ENCODE data around the gene FHIP2A.
"Not testable (repeated sequence)": the region's sequence is repeated elsewhere in the genome, so short reads cannot be mapped to it uniquely, and the experiment has no call there.

The FHIP2A gene

DNA sequence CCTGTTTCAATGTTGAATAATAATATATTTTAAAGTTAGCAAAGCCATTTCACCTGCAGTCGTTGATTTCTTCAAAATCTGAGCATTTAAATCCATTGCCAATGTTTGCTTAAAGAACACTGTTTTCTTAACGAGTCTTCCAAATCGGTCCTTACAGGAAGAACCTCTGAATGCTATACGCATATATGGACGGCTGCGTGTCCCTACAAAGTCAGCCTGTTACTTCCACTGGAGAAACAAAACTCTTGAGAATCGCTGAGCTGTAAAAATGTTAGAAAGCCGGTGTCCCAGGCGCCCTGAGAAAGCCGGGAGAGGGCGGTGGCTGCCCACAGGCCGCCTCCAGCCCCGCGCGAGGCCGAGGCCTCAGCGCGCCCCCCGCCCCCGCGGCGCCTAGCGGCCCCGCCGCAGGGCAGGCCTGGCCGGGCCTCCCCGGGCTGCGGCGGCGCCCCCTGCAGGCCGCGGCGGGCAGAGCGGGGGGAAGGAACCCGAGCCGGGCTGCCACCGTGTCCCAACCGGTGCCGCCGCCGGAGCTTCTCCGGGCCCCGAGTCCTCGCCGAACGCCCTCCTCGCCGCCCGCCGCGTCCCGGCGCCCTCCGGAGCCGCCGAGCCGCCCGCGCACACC lies at the start of gene FHIP2A:
Gene FHIP2A, plus strand, starts transcription at position 488 of the 622 bp plus-strand sequence. CDS start 299 bp downstream, outside the sequence.
- no peak for DNase-seq

- no peak for DNase-seq
Measured at GRCh38 chr10:114772496-114773196, 48.9 kb upstream of the FHIP2A start.

DNA sequence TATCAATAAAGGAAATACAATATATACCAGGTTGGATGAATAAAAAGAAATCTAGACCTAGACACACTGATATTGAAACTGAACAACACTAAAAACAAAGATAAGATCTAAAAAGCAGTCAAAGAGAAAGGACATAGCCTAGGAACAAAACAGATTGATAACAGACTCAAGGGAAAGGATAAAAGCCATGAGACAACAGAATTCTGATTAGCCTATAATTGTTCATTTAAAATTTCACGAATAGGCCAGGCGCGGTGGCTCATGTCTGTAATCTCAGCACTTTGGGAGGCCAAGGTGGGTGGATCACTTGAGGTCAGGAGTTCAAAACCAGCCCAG lies 48.4 kb upstream of the FHIP2A start:
- DNase-seq: no peak

- not testable (repeated sequence) for DNase-seq
Measured at GRCh38 chr10:114775082-114775481, 46.5 kb upstream of the FHIP2A start.

GRCh38 chr10:114777415-114777814 lies 44.2 kb upstream of the FHIP2A start:
- no peak for DNase-seq

DNA sequence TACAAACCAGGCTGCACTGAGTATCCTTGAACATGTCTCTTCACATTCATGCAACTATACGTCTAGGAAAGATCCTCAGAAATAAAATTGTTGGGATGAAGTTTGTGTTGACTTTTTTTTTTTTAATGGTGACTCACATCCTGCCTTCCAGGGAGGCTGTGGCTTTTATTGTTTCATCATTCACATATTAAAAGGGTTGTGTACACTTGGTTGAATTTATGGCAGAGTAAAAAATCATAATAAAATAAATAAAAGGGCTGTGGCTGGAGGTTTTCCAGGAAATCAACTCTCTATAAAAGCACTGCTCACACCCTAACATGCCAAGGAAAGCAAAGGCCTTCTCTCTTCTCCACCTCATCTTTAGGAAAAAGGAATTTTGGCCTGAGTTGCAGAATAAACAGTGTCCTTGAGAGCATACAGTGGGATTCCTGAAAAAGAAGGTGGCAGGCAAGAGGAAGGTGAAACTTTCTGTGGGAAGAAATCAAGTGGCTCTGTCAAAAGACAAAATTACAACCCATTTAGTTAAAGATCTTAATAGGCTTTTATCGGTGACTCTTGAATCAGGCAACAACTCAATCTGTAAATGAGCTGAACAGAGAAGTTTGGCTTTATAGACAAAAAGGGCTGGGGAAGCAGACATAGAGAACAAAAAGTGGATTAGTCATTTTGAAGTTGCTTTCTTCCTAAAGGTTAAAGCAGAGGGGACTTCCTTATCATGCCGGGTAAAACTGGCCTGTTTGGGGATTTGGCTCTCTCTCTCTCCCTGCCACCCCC lies 41.6 kb upstream of the FHIP2A start:
- no peak for DNase-seq

DNA sequence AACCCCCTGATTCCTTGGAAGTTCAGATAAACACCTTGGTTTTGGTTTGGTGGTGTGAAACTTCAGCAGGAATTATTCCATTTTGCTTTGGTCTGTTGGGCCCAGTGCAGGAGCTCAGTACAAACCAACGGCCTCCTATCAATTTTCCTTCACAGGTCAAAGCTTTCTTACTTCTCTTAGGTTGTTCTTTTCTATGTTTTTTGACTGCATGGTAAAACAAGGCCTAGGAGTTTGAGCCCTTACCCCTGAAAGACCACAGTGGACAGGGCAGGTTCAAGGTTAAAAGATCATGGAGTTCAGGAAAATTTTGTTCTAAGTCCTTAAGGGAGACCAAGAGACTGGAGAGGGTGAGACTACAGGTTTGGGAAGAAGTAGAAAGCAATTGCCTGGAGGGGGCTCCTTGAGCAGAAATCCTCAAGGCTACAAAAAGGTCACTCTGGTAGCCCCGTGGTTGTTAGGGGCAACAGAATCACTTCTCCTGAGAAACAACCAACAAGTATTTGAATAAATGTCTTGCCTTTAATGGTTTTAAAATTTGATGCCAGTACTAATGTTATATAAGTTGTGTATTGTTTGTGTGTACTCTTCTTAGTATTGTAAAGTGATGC lies 40.9 kb upstream of the FHIP2A start:
- DNase-seq: no peak

DNA sequence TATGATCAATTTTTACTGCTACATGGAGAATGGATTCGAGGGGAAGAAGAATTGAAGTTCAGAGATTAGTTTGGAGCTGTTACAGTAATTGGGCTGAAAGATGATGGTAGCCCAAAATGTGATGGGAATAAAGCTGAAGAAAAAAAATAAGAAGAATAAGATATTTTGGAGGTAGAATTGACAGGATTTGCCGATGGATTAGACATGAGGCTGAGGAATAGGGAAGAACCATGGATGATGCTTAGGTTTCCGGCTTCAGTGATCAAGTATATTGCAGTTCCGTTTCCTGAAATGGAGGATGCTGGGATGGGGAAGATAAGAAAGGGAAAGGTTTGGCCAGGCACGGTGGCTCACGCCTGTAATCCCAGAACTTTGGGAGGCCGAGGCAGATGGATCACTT lies 38.9 kb upstream of the FHIP2A start:
- DNase-seq: no peak

- no peak for DNase-seq
Measured at GRCh38 chr10:114783686-114784085, 37.9 kb upstream of the FHIP2A start.

DNA sequence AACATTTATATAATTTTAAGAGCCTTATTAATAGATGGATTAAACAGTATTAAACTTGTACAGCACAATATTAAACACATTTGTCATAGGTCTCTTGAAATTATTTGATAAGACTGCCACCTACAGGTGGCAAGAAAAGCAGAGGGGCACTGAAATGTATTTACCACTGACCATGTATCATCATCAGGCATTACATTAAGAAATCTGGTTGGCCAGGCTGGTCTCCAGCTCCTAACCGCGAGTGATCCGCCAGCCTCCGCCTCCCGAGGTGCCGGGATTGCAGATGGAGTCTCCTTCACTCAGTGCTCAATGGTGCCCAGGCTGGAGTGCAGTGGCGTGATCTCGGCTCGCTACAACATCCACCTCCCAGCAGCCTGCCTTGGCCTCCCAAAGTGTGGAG lies 35.1 kb upstream of the FHIP2A start:
- DNase-seq: not testable (repeated sequence)

DNA sequence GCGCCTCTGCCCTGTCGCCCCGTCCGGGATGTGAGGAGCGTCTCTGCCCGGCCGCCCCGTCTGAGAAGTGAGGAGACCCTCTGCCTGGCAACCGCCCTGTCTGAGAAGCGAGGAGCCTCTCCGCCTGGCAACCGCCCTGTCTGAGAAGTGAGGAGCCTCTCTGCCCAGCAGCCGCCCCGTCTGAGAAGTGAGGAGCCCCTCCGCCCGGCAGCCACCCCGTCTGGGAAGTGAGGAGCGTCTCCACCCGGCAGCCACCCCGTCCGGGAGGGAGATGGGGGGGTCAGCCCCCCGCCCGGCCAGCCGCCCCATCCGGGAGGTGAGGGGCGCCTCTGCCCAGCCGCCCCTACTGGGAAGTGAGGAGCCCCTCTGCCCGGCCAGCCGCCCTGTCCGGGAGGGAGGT lies 34.4 kb upstream of the FHIP2A start:
- not testable (repeated sequence) for DNase-seq

- DNase-seq: no peak
Measured at GRCh38 chr10:114791768-114792167, 29.8 kb upstream of the FHIP2A start.

DNA sequence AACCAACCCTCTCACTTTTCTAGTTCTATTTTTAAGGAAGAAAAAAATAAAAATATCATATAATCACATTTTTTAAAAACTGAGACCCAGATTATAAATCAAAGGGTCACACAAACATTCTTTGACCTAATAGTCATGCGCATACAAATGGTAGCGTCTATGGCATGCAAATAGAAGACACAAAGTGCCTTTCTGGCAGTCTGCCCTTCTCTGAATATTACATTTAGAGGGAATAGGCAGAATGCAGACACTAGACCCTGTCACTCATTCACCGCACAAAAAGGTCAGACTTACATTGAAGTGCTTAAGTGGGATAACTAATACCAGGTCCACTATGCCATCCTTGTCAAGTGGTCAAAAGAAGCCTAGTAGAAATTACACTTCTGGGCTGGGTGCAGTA lies 26.5 kb upstream of the FHIP2A start:
- no peak for DNase-seq

- DNase-seq: no peak
Measured at GRCh38 chr10:114800361-114800760, 21.2 kb upstream of the FHIP2A start.

DNA sequence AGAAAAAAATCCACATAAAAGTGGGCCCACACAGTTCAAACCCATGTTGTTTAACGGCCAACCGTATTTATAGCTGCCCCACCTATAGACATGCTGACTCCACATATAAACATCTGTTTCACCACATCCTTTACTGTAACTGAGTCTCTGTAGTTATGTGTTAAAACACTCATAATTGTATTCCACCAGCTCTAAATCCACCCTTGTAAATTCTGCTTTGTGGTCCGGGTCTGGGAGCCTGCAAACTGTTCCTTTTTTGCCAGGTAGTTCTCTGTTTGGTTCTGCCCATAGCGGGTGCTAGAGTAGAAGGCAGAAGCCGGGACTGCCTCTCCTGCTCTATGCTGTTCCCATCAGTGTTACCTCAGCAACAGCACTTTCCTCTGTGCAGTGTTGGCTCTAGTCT lies 20.2 kb upstream of the FHIP2A start:
- DNase-seq: no peak

DNA sequence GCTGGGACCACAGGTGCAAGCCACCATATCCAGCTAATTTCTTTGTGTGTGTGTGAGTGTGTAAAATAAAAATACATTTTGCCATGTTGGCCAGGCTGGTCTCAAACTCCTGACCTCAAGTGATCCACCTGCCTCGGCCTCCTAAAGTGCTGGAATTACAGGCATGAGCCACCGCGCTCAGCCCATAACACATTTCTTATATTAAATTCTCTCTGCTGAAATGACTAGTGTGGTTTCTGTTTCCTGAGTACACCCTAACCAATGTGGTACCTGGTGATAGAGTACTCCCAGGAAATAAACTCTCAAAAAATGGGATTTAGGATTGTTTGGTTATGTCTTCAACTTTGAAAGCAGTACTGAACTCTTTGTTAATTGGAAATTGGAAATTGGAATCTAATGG lies 19.4 kb upstream of the FHIP2A start:
- no peak for DNase-seq

DNA sequence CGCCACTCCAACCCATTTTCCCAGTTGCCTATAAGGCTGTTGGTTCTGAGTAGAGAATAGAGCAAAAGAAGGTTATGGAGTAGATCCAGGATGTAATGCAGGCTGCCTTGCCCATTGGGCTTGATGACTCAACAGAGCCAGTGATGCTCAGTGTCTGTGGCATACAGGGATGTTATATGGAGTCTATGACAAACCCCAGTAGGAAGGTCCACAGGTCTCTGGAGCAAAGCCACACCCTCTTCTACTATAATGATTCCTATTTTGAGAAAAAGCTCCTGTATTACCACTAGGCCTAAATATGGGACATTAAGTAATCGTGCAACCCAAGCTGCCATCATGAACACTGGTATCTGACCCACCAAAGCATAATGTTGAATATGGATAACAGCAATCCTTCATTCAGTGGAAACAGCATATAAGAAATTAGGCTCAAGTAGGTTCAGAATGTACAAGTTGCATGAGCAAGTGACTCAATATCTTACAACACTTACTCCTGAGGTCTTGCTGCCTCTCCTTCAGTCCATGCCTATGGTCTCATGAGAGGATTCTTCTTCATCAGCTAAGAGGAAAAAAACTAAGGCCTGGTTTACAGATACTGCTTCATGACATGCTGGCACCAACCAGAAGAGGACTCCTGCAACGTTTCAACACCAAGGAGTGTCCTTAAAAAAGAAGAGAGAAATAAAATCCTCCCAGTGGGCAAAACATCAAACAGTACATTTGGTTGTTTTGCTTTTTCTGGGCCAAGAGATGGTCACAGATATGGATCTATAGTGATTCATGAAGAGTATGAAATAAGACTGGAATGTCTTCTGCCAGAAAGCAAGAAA lies 14.8 kb upstream of the FHIP2A start:
- DNase-seq: no peak

- no peak for DNase-seq
Measured at GRCh38 chr10:114808982-114809381, 12.6 kb upstream of the FHIP2A start.

GRCh38 chr10:114810926-114811325 lies 10.7 kb upstream of the FHIP2A start:
- no peak for DNase-seq

- DNase-seq: no peak
Measured at GRCh38 chr10:114811862-114812261, 9.7 kb upstream of the FHIP2A start.

GRCh38 chr10:114815791-114816190 lies 5.8 kb upstream of the FHIP2A start:
- DNase-seq: no peak

DNA sequence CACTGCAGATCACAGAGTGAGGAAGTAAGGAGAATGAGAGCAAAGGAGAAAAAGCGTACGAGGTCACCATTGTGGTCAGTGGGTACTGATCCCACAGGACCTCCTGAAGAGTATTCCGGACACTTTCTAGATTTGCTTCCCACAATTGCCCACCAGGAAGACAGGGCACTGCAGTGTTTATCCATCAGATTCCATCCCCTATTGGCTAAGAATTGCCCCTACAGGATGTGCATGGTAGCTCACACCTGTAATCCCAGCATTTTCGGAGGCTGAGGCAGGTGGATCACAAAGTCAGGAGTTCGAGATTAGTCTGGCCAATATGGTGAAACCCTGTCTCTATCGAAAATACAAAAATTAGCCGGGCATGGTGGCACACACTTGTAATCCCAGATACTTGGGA lies 5.3 kb upstream of the FHIP2A start:
- no peak for DNase-seq

- DNase-seq: no peak
Measured at GRCh38 chr10:114819322-114819721, 2.3 kb upstream of the FHIP2A start.
